ENCODE results near the gene OSGEP. TPM values are rescaled to one million over a fixed set of nuclear protein-coding genes. Genes with fewer than 3 reads are reported as not detected.

Gene OSGEP
- total RNA-seq, 4 donors from 2014 or later = 58.3 to 112 (median 102) TPM

DNA sequence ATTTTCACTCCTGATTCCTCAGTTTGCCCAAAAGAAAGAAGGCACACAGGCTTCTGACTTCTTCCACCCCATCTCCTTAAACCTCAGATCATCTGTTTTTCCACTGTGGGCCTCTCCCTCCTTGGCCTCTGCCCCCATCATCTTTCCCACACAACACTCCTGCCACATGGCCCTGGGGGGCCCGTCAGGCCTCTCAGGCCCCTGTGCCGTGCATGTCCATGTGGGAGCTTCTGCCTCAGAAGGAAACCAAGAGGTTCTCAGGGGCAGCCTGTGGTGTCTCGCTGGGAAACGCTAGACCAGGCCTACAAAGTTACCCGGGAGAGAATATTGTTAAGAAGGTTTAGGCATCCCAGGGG is 26.6 kb downstream of the OSGEP start:
- TF ChIP-seq POLR2A (IDR thresholded peaks at IDR 0.05) = no peak
- TF ChIP-seq CTCF (IDR thresholded peaks at IDR 0.05) = no peak
- no peak for DNase-seq
- Histone ChIP-seq H3K4me1 (peaks cover 3 to 19% (median 11%) of the 10 kb centered on the region in 4 donors), H3K4me3 (peak overlapping the region in 2 of 4 donors; percentile 41 to 44), H3K36me3 (no peaks in the 10 kb centered on the region), H3K27me3 (no peaks in the 10 kb centered on the region), H3K27ac (peak overlapping the region; percentile 47 to 86 (median 72)), H3K9me3 (no peaks in the 10 kb centered on the region)

DNA sequence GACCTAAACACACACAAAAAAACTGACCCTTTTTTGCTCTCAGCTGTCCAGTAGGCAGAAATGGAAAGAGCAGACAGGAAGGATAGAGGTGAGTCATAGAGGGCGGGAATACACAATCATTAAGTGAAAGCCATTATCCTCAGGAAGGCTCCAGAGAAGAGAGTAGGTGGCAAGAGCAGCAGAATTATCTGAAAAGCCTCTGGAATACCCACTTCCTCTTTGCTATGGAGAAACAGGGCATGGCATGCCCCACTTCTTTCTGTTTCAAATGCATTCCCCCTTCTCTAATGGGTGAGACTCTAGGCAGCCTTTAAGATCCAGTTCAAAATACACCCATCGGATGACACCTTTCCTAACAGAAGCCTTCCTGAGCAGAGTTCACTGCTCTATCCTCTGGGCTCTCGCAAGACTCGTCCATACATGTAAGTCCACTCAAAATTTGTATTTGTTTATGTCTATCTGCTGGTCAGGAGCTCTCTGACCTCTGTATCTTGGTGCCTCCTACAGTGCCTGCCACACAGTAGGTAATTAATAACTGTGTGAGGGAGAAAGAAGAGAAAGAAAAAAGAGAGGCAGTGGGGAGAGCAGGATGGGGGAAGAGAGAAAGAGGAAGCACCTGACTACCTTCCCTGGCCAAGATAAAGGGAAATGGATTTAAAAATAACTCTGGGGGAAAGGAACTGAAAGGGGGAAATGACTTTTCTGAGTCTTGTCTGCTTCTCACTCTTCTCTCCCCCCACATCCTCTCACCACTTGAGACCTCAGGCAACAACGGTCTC is 27.2 kb downstream of the OSGEP start:
- peak overlapping the region; percentile 47 to 86 (median 72) for H3K27ac ChIP-seq
- H3K9me3 ChIP-seq = no peaks in the 10 kb centered on the region
- DNase-seq = no peak
- TF ChIP-seq CTCF (IDR thresholded peaks at IDR 0.05) (no peak), POLR2A (IDR thresholded peaks at IDR 0.05) (no peak)
- H3K27me3 ChIP-seq = no peaks in the 10 kb centered on the region
- H3K4me1 ChIP-seq = peaks cover 3 to 19% (median 11%) of the 10 kb centered on the region in 4 donors
- no peaks in the 10 kb centered on the region for H3K36me3 ChIP-seq
- peak overlapping the region in 2 of 4 donors; percentile 41 to 44 for H3K4me3 ChIP-seq

GRCh38 chr14:20424851-20425250 is 29.8 kb downstream of the OSGEP start:
- Histone ChIP-seq H3K4me3 (no peak overlapping the region), H3K4me1 (peaks cover 3 to 19% (median 9%) of the 10 kb centered on the region in 4 donors), H3K36me3 (no peaks in the 10 kb centered on the region), H3K27ac (peak overlapping the region in 1 of 4 donors; percentile 62), H3K9me3 (no peaks in the 10 kb centered on the region), H3K27me3 (no peaks in the 10 kb centered on the region)
- DNase-seq = no peak
- TF ChIP-seq POLR2A (IDR thresholded peaks at IDR 0.05) (peak in 1 of 2 donors; percentile 9), CTCF (IDR thresholded peaks at IDR 0.05) (no peak)

DNA sequence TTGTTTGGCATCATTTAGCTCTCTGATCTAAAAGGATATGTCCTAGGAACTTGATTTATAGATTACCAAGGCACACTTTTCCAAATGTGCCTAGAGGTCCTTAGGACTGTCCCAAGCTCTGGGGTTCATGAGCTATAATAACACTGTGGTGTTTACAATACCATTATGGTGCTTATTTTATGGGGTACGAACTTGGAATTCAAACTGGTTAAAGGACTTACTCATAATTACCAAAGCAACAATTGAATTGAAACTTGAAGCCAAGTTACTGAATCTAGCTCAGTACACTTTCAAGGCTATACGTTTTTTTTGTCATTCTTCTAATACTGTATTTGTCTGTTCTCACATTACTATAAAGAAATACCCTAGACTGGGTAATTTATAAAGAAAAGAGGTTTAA is 31.7 kb downstream of the OSGEP start:
- H3K4me1 ChIP-seq = peaks cover 0 to 12% (median 2%) of the 10 kb centered on the region in 4 donors
- H3K27me3 ChIP-seq = no peaks in the 10 kb centered on the region
- H3K9me3 ChIP-seq = no peaks in the 10 kb centered on the region
- no peak for TF ChIP-seq CTCF (IDR thresholded peaks at IDR 0.05)
- H3K27ac ChIP-seq = no peak overlapping the region
- no peak overlapping the region for H3K4me3 ChIP-seq
- DNase-seq = no peak
- no peaks in the 10 kb centered on the region for H3K36me3 ChIP-seq

- H3K4me3 ChIP-seq = no peak overlapping the region
- H3K4me1 ChIP-seq = peaks cover 0 to 24% (median 2%) of the 10 kb centered on the region in 4 donors
- H3K27ac ChIP-seq = no peak overlapping the region
- no peak for DNase-seq
- H3K27me3 ChIP-seq = no peaks in the 10 kb centered on the region
- H3K9me3 ChIP-seq = no peaks in the 10 kb centered on the region
- TF ChIP-seq CTCF (IDR thresholded peaks at IDR 0.05) = no peak
- TF ChIP-seq POLR2A (IDR thresholded peaks at IDR 0.05) = no peak
- no peaks in the 10 kb centered on the region for H3K36me3 ChIP-seq
Observed at GRCh38 chr14:20421267-20421666, 33.3 kb downstream of the OSGEP start.
